8988T (cell line): Measurements from ENCODE around the gene KRTAP2-3.
"Not testable (repeated sequence)": the region's sequence is repeated elsewhere in the genome, so short reads cannot be mapped to it uniquely, and the experiment has no call there.

Source experiments
- DNase-seq: peaks from one replicate; pipeline ENCODE4 v3.0.0; 2011

Gene KRTAP2-3, protein sequence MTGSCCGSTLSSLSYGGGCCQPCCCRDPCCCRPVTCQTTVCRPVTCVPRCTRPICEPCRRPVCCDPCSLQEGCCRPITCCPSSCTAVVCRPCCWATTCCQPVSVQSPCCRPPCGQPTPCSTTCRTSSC

GRCh38 chr17:41060052-41060604 is at the start of gene KRTAP2-3:
TSS of gene KRTAP2-3 (minus strand) at chr17:41060114. CDS start at chr17:41060050, 64 bp downstream.
- no peak for DNase-seq

DNA sequence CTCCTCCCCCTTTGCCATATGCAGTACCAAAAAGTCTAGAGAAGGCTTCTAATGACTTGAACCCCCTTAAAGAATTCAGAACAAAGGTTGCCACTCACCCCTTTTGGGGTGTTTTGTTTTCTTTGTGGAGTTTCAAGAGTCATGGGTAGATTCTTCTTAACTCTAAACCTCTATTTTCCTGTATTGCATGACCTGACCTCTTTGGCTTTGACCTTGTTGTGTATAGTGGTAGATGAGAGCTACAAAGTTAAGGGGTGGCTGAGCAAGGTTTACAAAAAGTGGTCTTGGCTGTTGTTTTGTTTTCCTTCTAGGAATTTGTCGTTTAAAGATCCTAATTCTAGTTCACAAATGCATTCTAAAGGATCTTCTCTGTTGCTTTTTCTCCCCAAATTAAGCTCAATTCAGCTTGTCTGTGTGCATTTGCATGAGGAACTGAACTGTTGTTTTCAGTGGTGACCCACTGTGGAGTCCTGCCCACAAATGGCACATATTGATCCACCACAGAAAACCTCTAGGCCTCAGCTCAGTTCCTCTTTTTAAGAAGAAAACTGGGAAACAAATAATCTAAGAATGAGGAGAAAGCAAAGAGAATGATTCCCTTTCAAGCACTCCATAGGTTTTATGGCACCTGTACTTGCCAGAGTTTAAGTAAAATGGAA is 48.9 kb upstream of the KRTAP2-3 start:
- DNase-seq, result not testable (repeated sequence)

DNA sequence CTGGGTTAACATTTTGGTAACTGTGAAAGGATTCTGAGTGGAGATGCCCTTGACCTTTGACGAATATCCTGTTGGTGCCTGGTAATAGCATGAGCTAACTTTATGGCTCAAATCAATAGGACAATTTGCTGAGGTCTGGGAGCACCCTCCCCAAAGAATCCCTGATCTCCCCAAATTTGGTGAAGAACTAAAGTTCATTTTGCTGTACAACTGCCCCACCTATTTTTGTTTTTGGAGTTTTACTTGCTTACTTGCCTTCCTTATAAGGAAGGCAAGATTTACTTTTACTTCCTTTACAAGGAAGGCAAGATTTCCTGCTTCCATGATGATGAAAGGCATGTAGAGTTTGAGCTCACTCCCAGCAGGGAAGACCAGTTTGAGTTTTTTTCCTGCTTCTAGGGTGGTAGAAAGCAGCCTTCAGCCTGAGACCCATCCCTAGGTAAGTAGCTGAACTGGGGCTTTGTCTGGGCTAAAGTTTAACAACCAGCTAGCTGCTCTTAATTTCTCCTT is 48.1 kb upstream of the KRTAP2-3 start:
- no peak for DNase-seq

DNA sequence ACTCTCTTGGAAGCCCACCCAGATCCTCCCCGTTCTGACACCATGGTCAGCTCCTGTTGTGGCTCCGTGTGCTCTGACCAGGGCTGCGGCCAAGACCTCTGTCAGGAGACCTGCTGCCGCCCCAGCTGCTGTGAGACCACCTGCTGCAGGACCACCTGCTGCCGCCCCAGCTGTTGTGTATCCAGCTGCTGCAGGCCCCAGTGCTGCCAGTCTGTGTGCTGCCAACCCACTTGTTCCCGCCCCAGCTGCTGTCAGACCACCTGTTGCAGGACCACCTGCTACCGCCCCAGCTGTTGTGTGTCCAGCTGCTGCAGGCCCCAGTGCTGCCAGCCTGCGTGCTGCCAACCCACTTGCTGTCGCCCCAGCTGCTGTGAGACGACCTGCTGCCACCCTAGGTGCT is 45.4 kb upstream of the KRTAP2-3 start, which contains the start of gene KRTAP4-9:
Gene KRTAP4-9 (plus strand): TSS at position 43 of the 400 bp plus-strand sequence. CDS start 0 bp downstream, at position 43.
- DNase-seq, result not testable (repeated sequence)

- DNase-seq, result not testable (repeated sequence)
These were observed 44.6 kb upstream of the KRTAP2-3 start for GRCh38 chr17:41104386-41105038.

DNA sequence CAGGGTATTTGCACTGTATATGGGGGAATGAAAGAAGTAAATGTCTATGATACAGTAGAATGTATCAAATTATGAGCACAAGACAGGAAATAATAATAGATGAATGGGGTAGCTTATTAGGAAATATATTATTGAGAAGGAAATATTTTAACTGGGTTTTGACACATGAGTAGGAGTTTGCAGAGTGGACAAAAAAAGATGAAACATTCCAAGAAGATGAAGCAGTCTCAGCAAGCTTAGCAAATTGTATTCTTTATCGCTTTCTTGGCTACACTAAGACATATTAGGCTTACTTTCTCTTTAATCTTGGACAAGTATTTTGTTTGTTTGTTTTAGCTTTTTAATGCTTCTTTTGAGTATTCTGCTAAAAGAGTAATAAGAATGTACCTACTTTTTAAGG is 44.0 kb upstream of the KRTAP2-3 start:
- DNase-seq, result no peak

- DNase-seq, result no peak
These were observed 41.8 kb upstream of the KRTAP2-3 start, which contains the start of gene KRTAP4-16 for GRCh38 chr17:41101586-41102259. TSS of gene KRTAP4-16 (minus strand) at chr17:41102209. CDS start at chr17:41102209, 0 bp downstream.

DNA sequence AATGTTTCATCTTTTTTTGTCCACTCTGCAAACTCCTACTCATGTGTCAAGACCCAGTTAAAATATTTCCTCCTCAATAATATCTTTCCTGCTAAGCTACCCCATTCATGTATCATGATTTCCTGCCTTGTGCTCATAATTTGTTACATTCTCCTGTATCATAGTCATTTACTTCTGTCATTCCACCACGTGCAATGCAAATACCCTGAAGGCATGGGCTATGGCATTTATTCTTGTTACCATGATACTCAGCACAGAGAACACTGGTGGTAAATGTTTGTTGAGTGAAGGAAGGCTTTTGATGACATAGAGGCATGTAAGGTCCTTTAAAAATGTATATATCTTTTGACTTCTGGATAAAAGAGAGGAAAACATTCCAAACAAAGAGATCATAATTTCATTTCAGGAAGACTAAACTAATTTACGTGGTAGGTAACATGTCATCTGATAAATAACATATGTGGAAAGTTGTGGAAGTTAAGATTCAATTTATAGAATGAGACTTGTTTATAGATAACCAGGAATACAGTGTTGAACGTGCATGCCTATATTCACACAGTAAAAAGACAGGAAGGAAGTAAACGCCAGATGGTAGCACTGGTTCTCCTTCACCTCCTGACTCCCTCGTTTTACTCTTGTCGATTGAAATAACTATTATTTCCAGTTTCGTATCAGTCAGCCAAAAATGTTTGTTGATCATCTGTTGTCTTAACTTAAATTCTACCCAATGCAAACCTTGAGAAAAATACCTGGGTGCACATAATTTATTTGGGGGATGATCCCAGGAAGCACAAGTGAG is 40.0 kb upstream of the KRTAP2-3 start:
- DNase-seq, result not testable (repeated sequence)

DNA sequence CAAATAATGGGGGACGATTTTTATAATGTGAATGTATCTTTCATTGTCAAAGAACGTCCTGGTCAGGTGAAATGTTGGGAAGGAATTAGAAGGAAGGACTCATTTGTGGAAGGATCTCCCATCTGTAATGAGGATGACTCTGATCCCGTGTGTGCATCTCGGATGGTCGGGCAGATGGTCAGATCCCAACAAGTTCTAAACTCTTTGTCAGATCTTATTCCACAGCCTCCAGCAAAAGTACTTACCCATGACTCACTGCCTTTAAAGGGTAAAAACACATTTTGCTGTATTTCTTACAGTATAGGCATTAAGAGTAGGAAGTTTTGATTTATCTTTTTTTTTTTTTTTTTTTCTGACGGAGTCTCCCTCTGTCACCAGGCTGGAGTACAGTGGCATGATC is 38.6 kb upstream of the KRTAP2-3 start:
- DNase-seq, result no peak

- no peak for DNase-seq
These were observed 38.1 kb upstream of the KRTAP2-3 start, which contains the start of gene KRTAP4-8 for GRCh38 chr17:41098042-41098441. TSS of gene KRTAP4-8 (minus strand) at chr17:41098142. CDS start at chr17:41098084, 58 bp downstream.

GRCh38 chr17:41096055-41096454 is 36.1 kb upstream of the KRTAP2-3 start:
- no peak for DNase-seq

- not testable (repeated sequence) for DNase-seq
These were observed 28.9 kb upstream of the KRTAP2-3 start for GRCh38 chr17:41088760-41089352.

GRCh38 chr17:41084100-41084856 is 24.4 kb upstream of the KRTAP2-3 start, which contains the start of gene KRTAP4-7:
TSS of gene KRTAP4-7 (plus strand) at chr17:41084150. CDS start at chr17:41084207, 57 bp downstream.
- not testable (repeated sequence) for DNase-seq

DNA sequence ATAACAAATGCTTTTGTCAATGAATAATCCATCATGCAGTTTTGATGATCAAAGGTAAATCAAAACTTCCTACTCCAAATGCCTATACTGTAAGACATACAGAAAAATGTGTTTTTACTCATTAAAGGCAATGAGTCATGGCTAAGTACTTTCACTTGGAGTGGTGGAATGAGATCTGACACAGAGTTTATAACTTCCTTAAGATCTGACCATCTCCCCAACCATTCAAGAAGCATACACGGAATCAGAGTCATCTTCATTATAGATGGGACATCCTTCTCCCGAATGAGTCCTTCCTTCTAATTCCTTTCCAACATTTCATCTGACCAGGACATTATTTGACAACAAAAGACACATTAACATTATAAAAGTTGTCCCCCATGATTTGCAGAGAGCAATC is 23.5 kb upstream of the KRTAP2-3 start:
- DNase-seq, result not testable (repeated sequence)

DNA sequence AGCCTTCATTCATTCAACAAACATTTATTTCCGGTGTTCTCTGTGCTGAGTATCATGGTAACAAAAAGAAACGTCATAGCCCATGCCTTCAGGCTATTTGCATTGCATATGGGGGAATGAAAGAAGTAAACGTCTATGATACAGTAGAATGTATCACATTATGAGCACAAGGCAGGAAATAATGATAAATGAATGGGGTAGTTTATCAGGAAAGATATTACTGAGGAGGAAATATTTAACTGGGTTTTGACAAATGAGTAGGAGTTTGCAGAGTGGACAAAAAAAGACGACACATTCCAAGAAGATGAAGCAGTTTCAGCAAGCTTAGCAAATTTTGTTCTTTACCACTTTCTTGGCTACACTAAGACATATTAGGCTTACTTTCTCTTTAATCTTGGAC is 22.7 kb upstream of the KRTAP2-3 start:
- no peak for DNase-seq

GRCh38 chr17:41076788-41077187 is 16.9 kb upstream of the KRTAP2-3 start:
- no peak for DNase-seq

- no peak for DNase-seq
These were observed 13.8 kb upstream of the KRTAP2-3 start for GRCh38 chr17:41073676-41074075.

DNA sequence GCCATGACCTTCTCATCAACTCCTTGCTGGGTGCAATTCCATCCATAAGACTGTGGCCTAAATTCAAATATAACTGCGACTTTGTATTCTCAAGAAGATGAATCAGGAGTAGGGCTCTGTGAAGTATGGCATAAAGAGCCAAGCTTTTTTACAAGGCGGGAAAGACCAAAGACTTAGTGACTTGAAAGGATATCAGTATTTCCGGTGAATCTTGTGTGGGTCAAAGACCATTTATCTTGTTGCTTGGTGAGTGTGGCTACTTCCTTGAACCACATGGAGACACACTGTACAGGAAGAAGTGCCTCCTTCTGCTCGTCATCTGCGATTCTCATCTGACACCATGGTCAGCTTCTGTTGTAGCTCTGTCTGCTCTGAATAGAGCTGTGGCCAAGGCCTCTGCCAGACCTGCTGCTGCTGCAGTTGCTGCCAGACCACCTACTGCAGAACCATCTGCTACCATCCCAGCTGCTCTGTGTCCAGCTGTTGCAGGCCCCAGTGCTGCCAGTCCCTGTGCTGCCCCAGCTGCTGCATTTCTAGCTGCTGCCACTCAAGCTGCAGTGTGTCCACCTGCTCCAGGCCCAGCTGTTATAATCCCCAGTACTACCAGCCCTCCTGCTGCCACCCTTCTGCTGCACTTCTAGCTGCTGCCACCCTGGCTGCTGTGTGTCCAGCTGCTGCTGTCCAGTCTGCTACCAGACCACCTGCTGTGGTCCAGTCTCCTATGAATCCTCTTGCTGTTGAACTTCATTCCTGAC is 11.9 kb upstream of the KRTAP2-3 start:
- DNase-seq, result no peak

DNA sequence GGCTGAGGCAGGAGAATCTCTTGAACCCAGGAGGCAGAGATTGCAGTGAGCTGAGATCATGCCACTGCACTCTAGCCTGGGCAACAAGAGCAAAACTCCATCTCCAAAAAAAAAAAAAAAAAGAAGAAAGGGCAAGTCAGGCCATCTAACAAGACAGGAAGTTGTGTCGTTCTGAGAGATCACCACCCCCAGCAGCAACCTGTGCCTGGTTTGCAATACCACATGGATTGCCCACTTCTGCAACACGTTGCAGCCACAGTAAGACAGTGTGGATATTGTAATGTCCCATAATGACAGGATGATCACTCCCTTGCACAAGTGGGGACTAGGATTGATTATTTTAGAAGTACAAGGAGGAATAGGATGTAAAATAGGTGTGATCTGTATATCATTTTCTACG is 9.1 kb upstream of the KRTAP2-3 start:
- no peak for DNase-seq

DNA sequence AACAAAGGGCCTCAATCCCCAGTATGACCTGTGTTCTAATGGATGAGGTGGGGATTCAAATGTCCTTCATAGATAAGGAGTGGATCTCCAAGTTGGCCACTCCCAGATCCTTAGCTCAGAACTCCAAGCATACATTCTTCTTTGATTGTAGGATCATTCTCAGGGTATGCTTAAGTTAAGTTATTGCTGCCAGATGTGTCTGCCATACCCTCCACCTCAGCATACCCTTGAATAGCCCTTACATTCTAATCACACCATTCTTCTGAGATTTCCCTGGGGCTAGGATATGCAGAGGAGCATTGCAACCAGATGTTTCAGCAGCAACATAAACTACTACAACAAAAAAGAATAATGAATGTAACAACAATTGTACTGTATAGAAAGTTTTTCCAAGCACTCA is 7.4 kb upstream of the KRTAP2-3 start:
- no peak for DNase-seq
